ENCODE results near the gene JMJD7. TPM values are rescaled to one million over a fixed set of nuclear protein-coding genes. Genes with fewer than 3 reads are reported as not detected.

JMJD7 gene
- total RNA-seq, 1 donor from 2014 or later = 24.3 TPM

DNA sequence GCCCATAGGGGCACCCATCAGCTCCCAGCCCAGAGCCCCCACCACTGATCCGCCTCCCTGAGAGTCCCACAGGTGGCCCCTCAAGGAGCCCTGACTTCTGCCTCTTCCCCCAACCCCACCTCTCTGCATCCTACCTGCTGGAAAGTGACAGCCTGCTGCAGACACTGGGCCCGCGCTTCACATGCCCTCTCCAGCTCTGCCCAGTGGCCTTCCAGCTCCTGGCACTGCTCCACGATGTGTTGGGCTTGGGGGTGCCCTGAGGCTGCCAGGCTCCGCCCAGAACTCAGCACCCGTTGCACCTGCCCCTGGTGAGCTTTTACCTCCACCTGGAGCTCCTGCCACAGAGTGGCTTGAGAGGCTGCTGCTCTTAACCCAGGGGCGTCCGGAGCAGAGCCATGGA is 45.8 kb downstream of the JMJD7 start:
- intact Hi-C loops (cut with DNase I) = no loop called here
- H3K27me3 ChIP-seq (ENCODE audit: low read depth) = no peaks in the 10 kb centered on the region
- no peak overlapping the region for H3K4me3 ChIP-seq
- TF ChIP-seq CTCF (IDR thresholded peaks at IDR 0.05) = no peak
- no peaks in the 10 kb centered on the region for H3K9me3 ChIP-seq
- no peaks in the 10 kb centered on the region for H3K4me1 ChIP-seq
- DNase-seq = no peak
- no peaks in the 10 kb centered on the region for H3K36me3 ChIP-seq
- ATAC-seq = no peak
- no peak overlapping the region for H3K27ac ChIP-seq

GRCh38 chr15:41874736-41875135 is 46.8 kb downstream of the JMJD7 start:
- H3K9me3 ChIP-seq = no peaks in the 10 kb centered on the region
- H3K27ac ChIP-seq = no peak overlapping the region
- H3K36me3 ChIP-seq = no peaks in the 10 kb centered on the region
- DNase-seq (no peak), ATAC-seq (no peak)
- intact Hi-C loops (cut with DNase I) = no loop called here
- no peaks in the 10 kb centered on the region for H3K4me1 ChIP-seq
- no peaks in the 10 kb centered on the region for H3K27me3 ChIP-seq (ENCODE audit: low read depth)
- no peak for TF ChIP-seq CTCF (IDR thresholded peaks at IDR 0.05)
- no peak overlapping the region for H3K4me3 ChIP-seq

- TF ChIP-seq CTCF (IDR thresholded peaks at IDR 0.05) = no peak
- ATAC-seq (no peak), DNase-seq (no peak)
- Histone ChIP-seq H3K9me3 (no peaks in the 10 kb centered on the region), H3K4me1 (no peaks in the 10 kb centered on the region), H3K27me3 (ENCODE audit: low read depth) (peaks cover 8% of the 10 kb centered on the region), H3K27ac (no peak overlapping the region), H3K4me3 (no peak overlapping the region), H3K36me3 (no peaks in the 10 kb centered on the region)
- intact Hi-C loops (cut with DNase I) = no loop called here
Measured at GRCh38 chr15:41876007-41876406, 48.1 kb downstream of the JMJD7 start.

DNA sequence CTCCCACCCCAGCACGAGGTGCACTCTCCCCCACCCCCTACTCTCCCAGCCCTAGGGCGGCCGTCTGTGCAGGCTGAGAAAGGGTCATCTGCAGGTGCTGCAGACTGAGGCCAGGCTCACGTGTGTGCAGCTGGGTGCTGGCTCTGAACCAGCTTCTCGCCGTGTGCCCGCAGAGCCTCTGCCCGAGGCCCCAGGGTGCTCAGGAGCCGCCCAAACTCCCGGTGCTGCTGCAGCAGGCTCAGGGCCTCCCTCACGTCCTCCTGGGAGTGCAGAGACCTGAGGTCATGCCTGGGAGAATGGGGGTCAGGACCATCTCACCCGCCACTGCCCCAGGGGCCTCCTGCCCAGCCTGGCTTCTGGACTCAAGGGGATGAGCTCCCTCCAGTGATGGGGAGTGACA is 48.8 kb downstream of the JMJD7 start:
- intact Hi-C loops (cut with DNase I) = no loop called here

GRCh38 chr15:41877631-41878354 is 49.9 kb downstream of the JMJD7 start:
- intact Hi-C loops (cut with DNase I) = no loop called here
- H3K27me3 ChIP-seq (ENCODE audit: low read depth) = peaks cover 10% of the 10 kb centered on the region
- H3K27ac ChIP-seq = no peak overlapping the region
- ATAC-seq (peak in 1 of 2 donors; percentile 45), DNase-seq (no peak)
- H3K4me3 ChIP-seq = no peak overlapping the region
- H3K9me3 ChIP-seq = no peaks in the 10 kb centered on the region
- H3K36me3 ChIP-seq = no peaks in the 10 kb centered on the region
- H3K4me1 ChIP-seq = peaks cover 14% of the 10 kb centered on the region
- no peak for TF ChIP-seq CTCF (IDR thresholded peaks at IDR 0.05)

More for the DNA sequence above, 48.8 kb downstream of the JMJD7 start:
- no peak for TF ChIP-seq CTCF (IDR thresholded peaks at IDR 0.05)
- DNase-seq (no peak), ATAC-seq (no peak)
- H3K27me3 ChIP-seq (ENCODE audit: low read depth) = peaks cover 10% of the 10 kb centered on the region
- H3K36me3 ChIP-seq = no peaks in the 10 kb centered on the region
- no peak overlapping the region for H3K4me3 ChIP-seq
- no peaks in the 10 kb centered on the region for H3K9me3 ChIP-seq
- peaks cover 3% of the 10 kb centered on the region for H3K4me1 ChIP-seq
- no peak overlapping the region for H3K27ac ChIP-seq

All from lower lobe of right lung (tissue), 2 donors.